Superior temporal gyrus (tissue), 1 donor: ENCODE data around the gene NPR2.

Source experiments
- DNase-seq: peaks from one replicate; pipeline ENCODE4 v3.0.0-alpha.2; 2016; ENCODE audit errors: extremely low spot score

NPR2 gene

DNA sequence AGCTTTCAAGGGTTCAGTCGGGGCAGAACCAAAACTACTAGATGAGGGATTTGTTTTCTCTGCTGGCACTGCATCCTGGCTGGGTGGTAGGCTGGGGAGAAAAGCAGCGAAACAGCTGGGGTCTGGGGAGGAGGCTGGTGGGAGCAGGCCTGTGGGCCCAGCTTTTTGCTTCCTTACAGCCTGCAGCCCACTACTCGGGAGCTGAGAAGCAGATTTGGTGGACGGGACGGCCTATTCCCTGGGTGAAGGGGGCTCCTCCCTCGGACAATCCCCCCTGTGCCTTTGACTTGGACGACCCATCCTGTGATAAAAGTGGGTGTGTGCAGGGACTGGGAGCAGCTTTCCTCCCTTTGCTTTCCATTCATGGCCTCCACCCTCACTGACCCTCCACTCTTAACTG, 9.1 kb downstream of the NPR2 start:
- DNase-seq = no peak

DNA sequence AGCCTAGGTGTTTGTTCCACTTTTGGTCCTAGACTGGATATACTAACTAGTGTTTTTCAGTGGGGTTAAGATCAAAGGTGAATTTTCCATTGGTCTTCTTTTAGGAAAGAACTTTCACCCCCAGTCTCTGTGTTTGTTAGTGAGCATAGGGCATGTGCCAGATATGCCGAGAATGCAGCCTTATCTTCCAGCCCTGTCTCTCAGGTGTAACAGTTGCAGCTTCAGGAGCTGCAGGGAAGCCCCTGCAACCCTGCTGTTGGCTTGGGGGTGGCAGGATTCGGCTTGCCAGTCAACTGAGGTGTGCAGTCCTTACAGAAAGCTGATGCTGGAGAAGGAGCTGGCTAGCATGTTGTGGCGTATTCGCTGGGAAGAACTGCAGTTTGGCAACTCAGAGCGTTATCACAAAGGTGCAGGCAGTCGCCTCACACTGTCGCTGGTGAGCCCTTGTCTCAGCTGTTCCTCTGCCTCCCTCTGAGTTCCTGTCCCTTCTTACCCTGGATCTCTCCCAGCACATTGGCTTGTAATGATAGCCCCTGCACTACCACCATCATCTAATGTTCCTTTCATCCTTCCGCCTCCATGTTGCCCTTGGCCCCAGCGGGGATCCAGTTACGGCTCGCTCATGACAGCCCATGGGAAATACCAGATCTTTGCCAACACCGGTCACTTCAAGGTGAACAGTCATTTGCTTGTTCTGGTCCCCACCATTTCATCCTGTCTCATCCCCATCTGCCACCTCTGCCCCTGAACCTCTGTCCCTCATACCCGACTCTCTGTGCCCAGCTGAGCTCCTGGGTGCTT, 10.1 kb downstream of the NPR2 start:
- DNase-seq = no peak

DNA sequence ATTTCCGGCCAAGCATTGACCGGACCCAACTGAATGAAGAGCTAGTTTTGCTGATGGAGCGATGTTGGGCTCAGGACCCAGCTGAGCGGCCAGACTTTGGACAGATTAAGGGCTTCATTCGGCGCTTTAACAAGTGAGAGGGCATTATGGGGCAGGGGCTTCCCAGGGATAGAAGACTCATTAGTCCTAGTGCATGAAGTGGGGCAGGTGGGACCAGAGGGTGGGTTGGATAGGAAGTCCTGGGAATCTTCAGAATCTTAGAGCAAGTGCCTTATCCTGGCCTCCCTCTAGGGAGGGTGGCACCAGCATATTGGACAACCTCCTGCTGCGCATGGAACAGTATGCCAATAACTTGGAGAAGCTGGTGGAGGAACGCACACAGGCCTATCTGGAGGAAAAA, 14.7 kb downstream of the NPR2 start:
- DNase-seq = no peak

DNA sequence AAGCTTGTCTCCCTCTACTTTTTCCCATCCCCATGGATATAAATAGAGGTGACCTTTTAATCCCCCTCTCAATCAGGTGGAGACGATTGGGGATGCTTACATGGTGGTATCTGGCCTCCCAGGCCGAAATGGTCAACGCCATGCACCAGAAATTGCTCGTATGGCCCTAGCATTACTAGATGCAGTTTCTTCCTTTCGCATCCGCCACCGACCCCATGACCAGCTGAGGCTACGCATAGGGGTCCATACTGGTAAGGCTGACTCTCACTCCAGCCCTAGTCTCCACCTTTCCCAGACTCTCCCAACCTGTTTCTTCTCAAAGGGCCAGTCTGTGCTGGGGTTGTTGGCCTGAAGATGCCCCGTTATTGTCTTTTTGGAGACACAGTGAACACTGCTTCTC, 17.0 kb downstream of the NPR2 start:
- DNase-seq = no peak

DNA sequence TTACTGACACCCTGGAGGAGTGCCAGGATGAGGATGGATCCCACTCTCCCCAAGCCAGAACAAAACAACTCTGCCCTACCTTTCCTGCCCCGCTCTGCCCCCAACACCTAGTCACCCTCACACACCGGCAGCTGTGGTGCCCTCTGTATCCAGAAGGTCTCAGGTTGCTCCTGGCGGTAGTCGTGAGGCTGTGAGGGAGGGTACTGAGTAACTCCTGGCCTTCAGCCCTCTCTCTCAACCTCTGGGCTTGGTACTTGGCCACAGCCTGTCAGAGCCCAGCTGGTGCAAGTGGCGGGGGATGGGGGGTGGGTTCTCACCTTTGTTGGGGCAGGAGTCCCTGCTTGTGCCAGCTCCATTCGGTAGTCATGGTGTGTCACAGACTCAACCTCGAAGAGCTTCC, 18.7 kb downstream of the NPR2 start:
- DNase-seq = no peak

DNA sequence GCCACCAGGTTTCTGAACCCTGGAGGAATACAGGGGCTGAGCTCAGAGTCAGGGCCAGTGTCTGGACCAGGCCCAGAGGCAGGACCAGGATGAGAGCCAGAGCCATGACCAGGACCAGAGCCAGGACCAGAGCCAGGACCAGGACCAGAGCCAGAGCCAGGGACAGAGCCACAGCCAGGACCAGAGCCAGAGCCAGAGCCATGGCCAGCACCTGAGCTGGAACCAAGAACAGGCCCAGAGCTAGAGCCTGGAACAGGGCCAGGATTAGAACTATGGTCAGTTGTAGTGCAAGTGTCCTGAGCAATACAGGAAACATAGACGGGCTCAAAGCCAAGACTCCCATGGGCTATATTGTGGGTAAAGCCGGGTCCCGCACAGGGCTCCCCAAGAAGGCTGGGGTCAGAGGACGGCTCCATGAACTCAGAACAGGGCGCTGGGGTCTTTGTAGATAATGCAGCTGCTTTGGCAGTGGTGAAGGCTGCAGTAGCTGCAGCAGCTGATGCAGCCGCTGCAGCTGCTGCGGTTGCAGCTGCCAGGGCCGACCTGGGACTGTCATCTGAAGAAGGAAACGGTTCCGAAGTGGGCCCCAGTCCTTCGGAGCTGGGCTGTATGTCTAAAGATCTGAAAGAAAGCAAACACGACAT, 20.1 kb downstream of the NPR2 start:
- no peak for DNase-seq

DNA sequence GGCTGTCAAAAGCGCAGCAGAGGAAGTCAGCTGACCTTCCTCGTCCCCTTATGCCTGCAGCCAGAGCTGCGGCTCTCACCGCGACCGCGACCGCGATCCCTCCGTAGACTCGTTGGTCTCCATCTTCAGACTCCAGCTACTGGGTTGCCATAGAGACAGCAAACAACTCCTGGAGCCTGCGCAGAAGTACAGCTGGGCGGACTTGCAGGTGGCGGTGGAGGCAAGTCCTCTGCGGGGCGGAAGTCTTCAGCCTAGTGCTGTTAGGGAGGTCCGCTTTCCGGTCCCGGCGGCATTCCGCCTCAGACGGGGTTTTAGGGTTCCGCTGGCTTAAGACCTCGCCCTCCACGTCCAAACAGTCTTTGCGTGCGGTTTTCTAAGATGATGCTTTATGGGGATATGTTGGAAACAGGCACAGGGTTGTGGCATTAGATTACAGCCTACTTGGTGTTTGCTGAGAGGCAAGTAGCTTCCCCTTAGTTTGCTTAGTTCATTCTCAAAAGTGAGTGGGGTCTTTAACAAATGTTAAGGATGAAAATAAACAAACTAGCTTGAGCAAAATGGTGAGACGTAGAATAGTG, 20.7 kb downstream of the NPR2 start, which contains the start of gene SPAG8:
Gene SPAG8 (minus strand): TSS at position 238 of the 578 bp plus-strand sequence. CDS start 115 bp downstream, at position 123.
- DNase-seq = peak; percentile 96

DNA sequence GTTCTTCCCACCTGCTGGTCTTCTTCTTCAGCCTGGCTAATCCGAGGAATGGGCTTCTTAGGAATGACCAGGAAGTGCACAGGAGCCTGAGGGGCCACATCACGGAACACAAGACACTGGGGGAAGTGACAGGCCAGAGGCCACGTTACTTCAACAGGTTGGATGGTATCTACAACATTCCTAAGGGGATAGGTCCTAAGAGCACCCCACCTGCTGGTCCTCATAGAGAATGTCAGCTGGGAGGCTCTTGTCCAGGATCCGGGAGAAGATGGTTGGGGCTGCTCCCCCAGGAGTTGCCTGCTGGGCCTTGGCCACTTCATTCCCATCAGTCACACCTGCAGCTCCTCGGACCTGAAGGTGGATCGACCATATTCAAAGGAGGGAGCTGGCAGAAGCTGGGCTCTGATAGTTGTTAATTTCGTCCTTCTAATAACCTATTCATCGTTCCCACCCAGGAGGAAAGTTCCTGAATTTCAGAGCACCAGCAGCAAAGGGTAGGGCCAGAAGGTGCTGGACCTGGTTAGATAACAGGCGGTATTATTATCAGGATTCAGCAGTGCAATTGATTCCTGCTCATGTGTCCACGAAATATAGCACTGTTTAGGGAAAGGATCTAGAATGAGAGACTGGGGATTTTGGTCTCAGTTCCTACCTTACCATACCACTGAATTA, 22.2 kb downstream of the NPR2 start:
- DNase-seq = no peak

DNA sequence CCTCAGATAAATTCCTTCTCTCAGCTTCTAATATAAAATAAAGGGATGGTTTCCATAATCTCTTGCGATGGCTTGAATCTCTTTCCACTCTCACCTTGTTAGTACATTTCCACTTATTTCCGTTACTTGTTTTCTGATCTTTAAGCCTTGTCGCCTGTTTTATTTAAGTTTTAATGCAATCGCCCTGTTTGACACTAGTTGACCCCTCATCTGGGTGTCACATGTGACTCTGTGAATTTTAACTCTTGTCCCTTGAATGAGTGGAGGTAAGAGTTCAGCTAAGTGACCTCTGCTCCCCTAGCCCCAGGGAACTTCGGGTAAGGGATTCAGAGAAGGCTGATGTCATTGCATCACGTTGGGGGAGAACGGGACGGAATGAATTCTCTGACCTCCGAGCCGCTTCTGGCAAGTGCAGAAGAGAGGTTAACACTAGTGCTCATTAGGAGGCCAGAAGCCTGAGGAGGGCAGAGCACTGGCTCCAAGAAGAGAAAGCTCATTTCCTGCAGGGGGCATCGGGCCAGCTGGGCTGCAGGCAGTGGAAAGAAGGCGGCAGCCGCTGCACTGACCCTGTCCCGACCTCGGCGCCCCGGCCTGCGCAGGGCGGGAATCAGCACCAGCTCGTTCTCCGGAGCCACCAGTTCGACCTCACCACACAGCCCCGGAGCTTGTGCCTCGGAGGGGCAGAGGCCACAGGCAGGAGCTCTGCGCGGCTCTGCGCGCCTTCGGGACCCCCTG, 22.9 kb downstream of the NPR2 start:
- peak; percentile 66 for DNase-seq

DNA sequence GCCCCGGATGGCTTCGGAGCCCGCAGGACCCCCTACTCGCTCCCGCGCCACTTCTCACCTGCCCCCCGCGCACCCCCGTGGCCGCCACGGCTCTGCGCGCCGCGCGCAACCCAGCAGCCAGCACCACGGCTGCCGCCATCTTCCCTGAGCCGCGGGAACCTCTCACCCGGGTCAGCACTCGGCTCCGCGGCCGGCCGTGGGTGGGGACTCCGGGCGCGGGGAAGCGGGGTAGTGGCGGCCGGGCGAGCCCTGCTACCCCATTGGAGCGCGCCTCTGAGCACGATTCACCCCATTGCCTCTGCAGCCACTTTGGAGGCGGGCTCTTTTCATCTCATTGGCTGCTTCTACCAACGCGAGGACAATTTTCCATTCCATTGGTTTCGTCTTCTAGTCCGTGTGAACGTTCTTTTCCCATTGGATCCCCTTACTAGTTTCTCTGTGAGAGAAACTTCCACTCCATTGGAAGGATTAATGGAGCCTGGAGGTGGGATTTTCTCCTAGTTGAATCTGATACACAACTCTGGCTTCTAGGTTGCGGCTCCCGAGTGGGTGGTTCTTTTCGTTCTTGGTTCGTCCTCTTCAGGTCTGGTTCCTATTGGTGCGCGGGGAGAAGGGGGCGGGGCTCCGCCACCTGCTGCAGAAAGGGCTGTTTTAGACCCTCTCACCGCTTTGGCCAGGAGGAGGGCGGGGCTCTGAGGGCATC, 23.6 kb downstream of the NPR2 start, which contains the start of gene HINT2:
Gene HINT2 (minus strand): TSS at position 202 of the 703 bp plus-strand sequence. CDS start 63 bp downstream, at position 139.
- peak; percentile 99 for DNase-seq

DNA sequence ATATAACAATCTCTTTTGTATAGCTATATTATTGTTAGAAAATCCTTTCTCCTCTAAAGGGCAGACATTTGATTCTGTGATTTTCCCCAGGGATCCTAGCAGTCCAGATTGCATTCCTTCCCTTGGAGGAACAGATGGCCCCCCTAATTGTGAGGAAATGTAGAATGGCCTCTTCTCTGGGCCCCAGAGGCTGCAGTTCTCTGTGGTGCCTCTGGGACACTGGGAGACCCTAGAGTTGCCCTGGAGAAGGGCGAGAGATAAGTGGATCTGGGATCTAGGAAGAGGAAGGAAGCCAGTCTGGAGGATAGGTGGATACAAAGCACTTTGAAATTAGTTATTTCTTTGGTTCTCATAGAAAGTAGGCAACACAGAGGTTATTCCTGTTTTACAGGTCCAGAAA, 25.3 kb downstream of the NPR2 start:
- DNase-seq = no peak

- DNase-seq = no peak
Measured at GRCh38 chr9:35818341-35818740, 26.9 kb downstream of the NPR2 start.

GRCh38 chr9:35820076-35820475, 28.7 kb downstream of the NPR2 start:
- DNase-seq = no peak

GRCh38 chr9:35822926-35823325, 31.5 kb downstream of the NPR2 start:
- no peak for DNase-seq

DNA sequence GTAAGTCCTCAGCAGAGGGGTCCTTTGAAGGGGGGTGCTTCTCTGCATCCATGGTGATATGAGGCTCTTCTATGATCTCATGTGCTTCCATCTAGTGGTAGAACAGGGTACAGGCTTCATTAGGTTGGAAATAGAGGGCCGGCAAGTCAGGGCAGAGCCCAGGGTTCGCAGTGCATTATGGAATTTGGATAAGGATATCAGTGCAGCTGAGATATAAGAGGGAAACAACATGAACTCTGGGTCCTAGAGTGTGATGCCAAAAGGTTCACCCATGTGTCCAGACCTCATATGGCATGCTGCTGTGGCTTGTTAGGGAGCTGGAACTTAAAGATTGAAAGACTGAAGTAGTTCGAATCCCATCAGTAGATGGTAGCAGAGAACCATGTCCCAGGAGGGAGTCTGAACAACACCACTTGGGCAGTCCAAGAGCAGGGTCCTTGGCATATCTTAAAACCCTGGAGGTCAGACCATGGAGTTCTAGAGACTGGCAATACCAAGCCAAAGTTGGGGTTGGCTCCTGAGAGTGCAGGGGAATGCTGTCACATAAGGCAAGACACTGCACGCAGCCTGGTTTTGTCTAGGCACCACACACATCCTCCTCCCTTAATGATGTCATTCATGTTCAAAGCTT, 34.8 kb downstream of the NPR2 start:
- peak; percentile 75 for DNase-seq

DNA sequence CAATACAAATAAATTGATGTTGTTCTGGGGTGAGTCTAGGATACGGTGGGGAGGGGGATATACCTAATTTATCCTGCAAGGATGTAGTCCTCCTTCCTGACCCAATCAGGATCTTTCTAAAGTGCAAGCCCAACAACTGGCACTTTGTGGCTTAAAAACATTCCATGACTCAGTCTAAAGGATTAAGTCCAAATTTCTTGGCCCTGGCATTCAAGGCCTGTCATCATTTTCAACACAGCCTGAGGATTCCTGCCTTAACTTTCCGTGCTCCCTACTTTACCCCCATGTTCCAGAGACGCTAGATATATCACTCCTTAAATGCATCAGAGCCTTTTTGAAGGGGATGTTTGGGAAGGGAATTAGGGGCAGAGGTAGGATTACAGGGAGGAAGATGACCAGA, 36.1 kb downstream of the NPR2 start:
- no peak for DNase-seq

GRCh38 chr9:35828716-35829083, 37.3 kb downstream of the NPR2 start, which contains the start of gene FAM221B:
Gene FAM221B, minus strand, starts transcription at chr9:35828732. Its CDS starts 2,571 bp downstream, at chr9:35826161.
- no peak for DNase-seq

DNA sequence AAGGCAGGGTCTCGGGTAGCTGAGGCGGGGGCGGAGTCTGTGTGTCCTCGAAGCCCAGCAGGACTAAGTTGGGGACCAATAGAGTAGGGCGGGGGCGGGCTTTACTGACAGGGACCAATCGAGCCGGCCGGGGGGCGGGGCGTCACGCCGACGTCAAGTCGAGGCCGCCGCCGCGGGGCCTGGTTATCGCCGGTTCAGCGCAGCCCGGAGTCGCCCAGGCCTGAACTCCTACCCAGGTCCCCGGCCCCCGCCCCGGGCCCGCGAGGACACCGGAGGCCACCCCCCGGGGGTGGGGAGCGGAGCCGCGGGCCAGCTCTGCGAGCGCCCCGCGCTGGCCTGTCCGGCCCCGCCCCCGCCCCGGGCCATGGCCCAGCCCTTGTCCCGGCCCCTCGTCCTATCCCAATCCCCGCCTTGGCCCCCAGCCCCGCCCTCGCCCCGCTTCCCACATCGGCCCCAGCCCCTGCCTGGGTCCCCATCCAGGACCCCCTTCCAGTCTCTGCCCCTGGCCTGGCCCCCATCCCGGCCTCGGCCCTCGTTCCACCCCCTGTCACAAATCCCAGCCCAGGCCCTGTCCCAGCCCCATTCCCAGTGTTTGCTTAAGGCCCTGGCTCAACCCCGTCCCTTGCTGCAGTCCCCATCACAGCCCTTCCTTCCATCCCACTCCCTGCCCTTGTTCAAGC, 37.8 kb downstream of the NPR2 start, which contains the start of gene TMEM8B:
Gene TMEM8B (plus strand): TSS at position 145 of the 680 bp plus-strand sequence. CDS start 220 bp downstream, at position 365.
- DNase-seq = peak; percentile 83

DNA sequence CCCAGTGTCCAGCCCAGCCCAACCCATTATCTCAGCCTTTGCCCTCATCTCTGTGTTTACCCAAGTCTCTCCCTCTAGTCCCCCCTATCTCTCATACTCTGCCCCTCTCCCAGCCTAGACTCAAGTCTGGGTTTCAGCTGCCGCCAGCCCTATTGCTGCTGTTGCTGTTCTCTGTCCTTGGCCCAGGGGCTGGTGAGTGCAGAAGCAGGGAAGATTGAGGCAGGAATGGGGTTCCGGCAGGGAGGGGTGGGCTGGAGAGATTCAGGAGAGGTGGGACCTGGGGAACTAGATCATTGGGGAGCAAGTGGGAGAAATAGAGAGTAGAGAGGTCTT, 38.3 kb downstream of the NPR2 start:
- no peak for DNase-seq

DNA sequence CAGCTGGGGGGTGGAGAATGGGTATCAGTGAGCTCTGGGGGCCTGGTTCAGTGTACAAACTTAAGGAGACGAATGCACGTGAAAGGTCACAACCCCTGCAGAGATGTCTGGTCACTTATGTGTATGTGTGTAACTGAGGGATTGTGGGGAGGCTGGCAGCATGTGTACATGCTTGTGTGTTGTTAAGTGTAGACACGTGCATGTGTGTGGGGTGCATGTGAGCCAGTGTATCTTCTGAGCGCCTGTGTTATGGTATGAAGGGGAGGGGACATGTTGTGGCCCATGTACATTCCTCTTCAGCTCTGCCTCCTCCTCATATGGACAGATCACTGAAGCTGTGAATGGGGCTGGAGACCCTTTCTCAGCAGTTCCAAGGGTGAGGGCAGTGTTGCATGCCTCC, 39.6 kb downstream of the NPR2 start:
- no peak for DNase-seq
